Transverse colon (tissue), 3 donors: ENCODE measurements around the gene SMYD3.

ENCODE experiments used
- EP300 ChIP-seq: sonication (generic); formaldehyde crosslinking; IDR thresholded peaks from one replicate; pipeline ENCODE4 v1.6.1; 2017; ENCODE audit warnings: antibody characterized with exemption, low read depth
- TF ChIP-seq, protein P1 (sequence below), 5 experiments: fragments of 200-600 bp in 3 of 5; fragments of 450-650 bp in 2 of 5; sonication (generic) in 3 of 5; IDR thresholded peaks; 1 replicate in 2 of 5; 2 replicates in 3 of 5; pipeline ENCODE4 v1.5.1; 2016 to 2017; ENCODE audit warnings: antibody characterized with exemption in 5 of 5, inconsistent platforms in 3 of 5, mild to moderate bottlenecking in 2 of 5, moderate library complexity in 1 of 5

DNA sequence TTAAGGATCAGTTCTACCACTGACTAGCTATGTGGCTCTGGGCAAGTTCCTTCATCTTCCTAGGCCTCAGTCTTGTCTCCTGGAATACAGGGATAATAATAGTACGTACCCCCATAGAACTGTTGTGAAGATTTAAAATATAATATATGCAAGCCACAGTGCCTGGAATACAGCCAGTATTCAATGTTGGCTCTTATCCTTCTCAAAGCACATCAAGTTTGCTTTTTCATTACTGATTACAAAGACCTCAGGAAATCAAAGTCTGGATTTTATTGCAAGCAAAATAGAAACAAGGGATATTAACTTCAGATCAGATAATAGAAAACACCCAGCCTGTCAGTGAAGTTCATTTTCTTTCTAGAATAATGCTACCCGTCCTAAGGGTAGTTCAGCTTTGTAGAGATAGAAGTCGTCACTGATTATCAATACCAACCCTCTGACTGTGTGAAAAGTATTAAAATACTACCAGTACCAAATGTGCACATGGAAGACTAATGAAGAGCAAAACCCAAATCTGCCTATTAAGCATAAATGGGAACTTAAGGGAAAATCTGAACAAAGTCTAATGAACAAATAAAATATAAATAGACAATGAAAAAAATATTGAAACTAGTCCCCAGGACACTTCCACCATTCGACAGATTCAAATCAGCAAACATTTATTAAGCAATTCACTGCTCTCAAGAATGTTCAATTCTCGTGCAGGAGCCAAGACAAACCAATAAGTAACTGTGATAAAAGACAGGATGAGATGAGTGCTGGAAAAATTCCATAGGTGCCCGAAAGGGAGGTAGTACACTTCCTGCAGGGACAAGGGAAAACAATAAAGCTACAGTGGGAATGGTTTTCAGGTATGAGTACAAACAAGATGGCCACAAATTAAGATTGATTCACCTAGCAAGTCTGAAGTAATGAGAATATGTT, 206.2 kb downstream of the SMYD3 start:
- TF ChIP-seq EP300 = no peak
- TF ChIP-seq, protein P1, sequence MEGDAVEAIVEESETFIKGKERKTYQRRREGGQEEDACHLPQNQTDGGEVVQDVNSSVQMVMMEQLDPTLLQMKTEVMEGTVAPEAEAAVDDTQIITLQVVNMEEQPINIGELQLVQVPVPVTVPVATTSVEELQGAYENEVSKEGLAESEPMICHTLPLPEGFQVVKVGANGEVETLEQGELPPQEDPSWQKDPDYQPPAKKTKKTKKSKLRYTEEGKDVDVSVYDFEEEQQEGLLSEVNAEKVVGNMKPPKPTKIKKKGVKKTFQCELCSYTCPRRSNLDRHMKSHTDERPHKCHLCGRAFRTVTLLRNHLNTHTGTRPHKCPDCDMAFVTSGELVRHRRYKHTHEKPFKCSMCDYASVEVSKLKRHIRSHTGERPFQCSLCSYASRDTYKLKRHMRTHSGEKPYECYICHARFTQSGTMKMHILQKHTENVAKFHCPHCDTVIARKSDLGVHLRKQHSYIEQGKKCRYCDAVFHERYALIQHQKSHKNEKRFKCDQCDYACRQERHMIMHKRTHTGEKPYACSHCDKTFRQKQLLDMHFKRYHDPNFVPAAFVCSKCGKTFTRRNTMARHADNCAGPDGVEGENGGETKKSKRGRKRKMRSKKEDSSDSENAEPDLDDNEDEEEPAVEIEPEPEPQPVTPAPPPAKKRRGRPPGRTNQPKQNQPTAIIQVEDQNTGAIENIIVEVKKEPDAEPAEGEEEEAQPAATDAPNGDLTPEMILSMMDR (IDR thresholded peaks at IDR 0.05) = no peak
